Right hindlimb (tissue), 1 donor: ENCODE measurements around the gene DSC1.
A peak's percentile ranks its signal among the peaks of the same experiment; 100 is the strongest.
"Not testable (repeated sequence)": the region's sequence is repeated elsewhere in the genome, so short reads cannot be mapped to it uniquely, and the experiment has no call there.

ENCODE experiments used
- DNase-seq: peaks from one replicate; pipeline ENCODE4 v3.0.0-alpha.2; 2018

DSC1 gene, protein sequence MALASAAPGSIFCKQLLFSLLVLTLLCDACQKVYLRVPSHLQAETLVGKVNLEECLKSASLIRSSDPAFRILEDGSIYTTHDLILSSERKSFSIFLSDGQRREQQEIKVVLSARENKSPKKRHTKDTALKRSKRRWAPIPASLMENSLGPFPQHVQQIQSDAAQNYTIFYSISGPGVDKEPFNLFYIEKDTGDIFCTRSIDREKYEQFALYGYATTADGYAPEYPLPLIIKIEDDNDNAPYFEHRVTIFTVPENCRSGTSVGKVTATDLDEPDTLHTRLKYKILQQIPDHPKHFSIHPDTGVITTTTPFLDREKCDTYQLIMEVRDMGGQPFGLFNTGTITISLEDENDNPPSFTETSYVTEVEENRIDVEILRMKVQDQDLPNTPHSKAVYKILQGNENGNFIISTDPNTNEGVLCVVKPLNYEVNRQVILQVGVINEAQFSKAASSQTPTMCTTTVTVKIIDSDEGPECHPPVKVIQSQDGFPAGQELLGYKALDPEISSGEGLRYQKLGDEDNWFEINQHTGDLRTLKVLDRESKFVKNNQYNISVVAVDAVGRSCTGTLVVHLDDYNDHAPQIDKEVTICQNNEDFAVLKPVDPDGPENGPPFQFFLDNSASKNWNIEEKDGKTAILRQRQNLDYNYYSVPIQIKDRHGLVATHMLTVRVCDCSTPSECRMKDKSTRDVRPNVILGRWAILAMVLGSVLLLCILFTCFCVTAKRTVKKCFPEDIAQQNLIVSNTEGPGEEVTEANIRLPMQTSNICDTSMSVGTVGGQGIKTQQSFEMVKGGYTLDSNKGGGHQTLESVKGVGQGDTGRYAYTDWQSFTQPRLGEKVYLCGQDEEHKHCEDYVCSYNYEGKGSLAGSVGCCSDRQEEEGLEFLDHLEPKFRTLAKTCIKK

DNA sequence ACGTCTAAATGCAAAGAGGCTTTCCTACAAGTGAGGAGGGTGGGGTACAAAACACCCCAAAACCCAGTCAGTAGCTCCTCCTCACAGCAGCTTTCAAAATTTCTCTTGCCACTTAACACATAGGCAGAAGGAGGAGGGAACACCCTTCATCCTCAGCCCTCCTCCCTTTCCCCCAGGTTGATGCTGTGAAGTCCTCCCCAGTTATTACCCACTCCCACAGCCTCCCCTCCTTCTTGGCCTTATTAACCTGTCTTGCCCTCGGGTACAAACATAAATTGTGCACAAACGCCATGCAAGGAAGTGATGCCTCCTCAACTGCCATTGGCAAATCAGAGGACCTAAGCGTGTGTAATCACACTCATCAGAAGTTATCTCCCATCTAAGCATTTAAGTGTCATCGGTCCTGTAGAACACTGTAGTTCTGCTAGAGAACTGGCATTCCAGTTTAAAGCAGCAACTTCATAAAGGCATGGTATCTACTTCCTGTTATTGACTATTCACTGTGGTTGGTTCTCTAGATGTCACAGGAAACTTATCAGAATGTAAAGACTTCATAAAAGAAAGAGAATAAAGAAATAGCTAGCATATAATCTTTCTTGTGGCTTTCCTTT is at the start of gene DSC1:
Gene DSC1, minus strand, starts transcription at position 32 of the 611 bp plus-strand sequence. CDS start 262 bp downstream, outside the sequence.
- DNase-seq: no peak

DNA sequence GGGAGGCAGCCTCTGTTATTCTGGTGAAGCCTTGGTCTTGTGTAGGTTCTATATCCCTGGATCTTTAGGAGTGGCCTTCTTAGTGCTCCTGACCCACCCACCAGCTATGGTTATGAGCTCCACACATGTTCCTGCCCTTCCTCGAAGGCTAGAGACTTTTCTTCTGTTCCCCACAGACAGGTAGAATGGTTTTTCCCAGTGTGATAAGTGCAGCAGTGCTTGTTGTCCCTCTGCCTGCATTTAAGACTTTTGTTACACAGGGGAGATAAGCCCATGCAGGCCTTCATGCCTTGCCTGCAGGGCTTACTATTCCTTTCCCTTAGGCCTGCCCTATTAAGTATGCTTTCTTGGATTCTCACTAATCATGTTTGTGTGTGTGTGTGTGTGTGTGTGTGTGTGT is 48.4 kb upstream of the DSC1 start:
- no peak for DNase-seq

DNA sequence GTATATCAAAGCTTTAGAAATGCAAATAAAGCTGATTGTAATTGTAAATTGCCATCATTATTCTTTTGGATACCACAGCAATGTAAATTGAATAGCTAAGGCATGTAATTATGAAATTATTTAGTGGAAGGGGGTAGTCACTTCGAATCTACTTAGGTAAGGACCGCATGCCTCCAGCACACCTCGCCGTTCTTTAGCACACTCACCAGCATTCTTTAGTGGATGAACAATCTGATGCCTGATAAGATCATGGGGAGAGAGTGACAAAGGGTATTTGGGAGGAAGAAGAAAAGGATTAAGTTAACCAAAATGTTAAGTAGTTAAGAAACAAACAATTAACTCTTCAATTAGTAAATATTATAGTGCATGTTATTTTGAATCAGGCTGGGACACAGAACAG is 46.4 kb upstream of the DSC1 start:
- no peak for DNase-seq

DNA sequence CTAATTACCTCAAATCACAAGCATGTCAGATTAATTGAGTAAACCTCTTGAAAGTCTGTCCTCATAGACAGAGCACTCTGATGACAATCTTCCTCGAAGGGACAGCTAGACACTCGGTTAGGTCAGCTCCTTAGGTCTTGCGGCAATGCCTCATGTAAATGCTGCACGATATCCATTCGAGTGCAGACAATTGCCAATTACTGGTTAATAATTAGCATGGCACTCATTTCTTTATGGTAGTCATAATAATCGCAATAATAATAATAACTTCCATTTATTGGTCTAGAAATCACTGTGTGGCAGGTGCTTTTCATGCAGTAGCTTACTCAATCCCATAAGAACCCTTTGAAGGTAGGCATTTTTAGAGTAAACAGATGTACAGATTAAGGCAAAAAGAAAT is 44.7 kb upstream of the DSC1 start:
- DNase-seq: no peak

DNA sequence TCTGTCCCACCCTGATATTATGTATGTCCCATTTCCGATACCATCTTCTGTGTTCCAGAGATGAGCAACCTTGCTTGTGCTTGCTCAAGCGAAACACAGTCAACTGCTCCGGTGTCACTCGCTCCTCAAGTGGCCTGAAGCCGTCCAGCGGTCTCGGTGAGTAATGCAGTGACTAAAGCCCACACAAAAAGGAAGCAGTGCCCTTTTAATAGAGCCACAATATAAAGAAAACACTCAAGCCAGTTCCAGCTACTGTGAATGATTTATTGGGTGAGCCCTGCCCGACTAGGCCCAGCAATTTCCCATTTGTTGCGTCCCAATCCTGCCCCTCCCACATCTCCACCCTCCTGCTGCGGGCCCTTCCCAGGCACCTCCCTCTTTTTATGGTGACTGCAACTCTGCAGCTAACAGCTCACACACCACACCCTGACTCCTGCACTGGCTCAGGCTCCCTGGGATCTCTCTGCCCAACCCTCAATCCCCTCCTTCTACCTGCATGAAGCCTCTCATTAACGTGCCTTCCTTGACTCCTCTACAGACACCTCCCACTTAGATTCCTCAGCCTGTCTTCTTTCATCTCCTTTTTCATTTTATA is 44.2 kb upstream of the DSC1 start:
- DNase-seq: peak; percentile 30

DNA sequence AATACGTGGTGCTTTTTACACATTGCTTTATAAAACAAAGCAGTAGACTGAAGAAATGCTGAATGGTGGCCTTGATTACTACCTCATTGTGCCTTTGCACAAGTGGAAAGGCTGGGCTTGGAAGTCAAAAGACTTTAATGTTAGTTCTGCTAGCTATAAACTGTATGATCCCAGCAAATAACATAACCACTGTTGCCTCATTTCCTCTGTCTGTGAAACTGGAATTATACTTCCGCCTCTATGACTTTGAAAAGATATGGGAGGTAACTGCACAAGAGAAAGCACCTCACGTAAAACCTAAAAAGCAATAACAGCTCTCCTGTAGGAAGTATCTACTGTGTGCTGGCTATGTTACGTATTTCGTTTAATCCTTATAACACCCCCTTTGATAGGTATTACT is 43.4 kb upstream of the DSC1 start:
- no peak for DNase-seq

DNA sequence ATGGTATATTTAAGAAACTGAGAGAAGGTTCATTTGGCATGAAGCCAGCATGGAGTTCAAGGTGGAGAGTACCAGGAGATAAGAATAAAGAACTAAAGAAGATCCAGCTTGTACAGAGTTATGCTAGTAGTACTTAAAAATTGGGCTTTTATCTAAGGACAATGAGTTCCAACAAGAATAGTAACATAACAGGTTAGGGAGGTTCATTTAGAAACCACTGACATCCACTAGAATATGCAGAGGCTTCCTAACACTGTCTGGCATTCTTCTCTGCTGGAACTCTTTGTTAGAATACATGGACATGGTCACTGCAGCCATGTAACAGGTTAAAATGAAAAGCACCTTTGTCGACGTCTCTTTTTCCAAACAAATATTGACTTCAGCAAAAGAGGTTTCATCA is 42.6 kb upstream of the DSC1 start:
- DNase-seq: no peak

DNA sequence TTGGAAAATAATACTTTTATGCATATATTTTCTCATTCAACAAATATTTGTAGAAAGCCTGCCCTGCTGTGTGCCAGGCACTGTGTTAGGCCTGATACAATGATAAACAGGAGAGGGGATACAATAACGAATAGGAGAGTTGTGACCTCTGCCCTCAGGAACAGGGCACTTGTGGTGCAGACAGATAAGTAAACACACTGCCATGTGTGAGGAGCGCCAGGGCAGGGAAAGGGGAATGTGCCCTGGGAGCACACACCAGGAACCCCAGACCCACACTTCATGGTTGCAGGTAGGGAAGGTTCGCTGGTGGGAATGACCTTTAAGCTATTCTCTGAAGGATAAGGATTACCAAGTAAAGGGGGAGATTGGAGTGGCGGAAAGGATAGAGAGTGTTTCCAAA is 42.2 kb upstream of the DSC1 start:
- no peak for DNase-seq

DNA sequence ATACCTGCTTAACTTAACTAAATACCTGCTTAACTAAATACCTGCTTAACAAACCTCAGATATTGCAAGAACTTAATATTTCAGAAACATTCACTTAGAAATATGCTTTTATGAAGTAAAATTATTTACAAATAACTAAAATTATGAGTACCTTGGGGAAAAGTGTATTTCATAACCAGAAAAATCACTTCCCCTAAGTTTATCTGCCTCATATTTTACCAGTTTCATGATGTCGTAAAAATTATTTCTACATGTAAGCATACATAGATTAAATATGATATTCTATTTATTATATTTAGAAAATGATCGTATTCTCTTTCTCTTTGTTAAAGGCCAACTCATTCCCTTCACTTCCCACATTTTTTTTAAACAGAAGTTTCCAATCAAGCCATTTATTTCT is 41.5 kb upstream of the DSC1 start:
- DNase-seq: no peak

DNA sequence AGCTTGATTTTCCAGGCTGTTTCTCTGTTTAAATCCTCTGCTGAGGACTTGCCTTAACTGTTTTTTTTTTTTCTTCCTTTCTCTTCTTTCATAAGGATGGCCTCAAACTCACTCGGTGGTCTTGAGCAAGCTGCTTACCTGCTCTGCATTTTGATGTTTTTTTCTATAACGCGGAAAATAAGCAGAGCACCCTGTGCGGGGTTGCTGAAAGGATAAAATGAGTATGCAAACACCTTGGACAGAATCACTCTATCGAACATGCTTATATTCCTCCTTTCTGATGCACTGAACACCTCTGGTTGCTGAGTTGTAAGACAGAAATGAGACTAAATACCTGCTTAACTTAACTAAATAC is 41.1 kb upstream of the DSC1 start:
- no peak for DNase-seq

DNA sequence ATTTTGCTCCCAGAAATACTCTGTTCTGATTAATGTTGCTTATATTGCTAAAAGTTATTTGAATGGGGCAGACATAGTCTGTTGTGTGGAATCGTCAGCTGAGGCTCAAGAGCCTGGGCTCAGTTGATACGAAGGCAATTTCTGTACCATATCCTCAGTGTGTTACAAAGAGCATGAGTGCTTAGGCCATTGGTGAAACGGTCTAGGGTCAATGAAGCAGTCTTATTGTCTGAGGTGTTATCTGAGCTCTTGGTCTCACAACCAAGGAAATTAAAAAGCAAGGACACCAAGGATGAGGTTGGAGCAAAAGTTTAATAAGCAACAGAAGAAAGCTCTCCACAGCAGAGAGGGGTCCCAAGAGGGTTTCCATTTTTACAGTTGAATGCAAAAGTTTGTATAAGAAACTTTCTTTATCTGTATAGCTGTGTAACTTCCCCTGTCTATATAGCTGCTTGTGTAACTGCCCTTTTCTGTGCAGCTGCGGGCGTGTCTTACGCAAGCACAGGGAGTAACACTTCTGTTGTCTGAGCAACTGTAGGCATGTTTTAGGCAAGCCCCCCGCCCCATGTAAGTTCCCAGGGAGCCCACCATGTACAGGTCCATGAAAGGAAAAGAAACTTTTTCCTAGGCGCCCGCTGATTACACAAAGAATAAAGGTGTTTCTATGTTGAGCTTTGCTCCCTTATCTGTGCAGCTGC is 40.6 kb upstream of the DSC1 start:
- no peak for DNase-seq

DNA sequence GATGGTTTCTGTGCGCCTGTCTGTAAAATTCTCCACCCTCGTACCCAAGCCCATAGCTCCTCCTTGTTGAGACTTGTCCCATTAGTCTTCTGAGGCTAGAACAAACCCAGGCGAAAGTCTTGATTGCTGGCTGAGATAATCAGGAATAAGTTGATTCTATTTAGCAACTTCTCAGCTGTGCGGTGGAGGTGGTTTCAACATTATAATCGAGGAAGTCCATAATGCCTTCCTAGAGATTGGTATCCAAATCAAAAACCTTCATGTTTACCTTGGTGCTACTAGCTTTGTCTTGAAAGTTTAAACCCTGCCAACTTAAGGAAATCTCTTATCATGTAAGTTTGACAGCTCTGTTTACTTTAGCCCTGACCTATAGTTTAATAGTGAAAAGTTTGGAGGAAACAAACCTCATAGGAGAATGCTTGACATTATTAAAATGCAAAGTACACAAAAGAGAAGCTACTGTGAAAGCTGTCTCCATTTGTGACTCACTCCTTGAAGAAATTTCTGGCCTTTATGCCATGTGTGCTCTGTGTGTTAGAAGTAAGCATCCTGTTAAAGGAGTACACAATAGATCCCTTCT is 36.6 kb upstream of the DSC1 start:
- DNase-seq: no peak

DNA sequence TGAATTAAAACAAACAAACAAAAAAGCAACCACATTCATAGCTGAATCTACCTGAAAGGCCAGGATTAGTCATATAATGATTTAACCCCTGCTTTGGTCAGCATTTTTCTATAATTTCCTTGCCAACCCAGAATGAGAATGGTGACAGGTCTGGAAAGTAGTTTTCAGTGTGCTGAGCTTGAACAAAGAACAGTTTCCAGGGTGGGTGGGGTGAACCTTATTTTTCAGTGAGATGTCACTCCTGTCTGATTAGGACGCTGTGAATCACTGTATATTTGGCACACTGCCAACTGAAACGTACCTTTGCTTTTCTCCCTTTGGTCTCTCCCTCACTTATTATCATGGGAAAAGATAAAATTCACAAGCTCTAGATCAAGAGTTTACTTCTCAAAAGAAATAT is 35.0 kb upstream of the DSC1 start:
- DNase-seq: no peak

DNA sequence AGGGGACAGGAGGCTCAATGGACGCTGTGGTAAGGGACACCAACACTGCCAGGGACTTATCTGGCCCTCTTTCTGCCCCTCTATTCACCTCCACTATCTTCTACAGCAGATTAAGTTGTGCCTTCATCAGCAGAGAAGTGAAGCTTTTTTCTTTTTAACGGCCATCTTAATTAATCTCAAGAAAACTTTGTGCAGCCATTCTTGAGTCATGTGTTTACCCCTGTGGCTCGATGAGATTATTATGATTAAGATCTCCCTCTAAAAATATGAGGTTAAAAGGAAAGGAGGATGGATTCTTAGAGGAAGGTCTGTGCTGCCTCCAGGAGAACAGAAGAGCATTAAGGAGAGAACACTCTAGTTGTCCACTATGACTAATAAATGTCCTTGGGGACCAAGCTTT is 32.4 kb upstream of the DSC1 start:
- no peak for DNase-seq

DNA sequence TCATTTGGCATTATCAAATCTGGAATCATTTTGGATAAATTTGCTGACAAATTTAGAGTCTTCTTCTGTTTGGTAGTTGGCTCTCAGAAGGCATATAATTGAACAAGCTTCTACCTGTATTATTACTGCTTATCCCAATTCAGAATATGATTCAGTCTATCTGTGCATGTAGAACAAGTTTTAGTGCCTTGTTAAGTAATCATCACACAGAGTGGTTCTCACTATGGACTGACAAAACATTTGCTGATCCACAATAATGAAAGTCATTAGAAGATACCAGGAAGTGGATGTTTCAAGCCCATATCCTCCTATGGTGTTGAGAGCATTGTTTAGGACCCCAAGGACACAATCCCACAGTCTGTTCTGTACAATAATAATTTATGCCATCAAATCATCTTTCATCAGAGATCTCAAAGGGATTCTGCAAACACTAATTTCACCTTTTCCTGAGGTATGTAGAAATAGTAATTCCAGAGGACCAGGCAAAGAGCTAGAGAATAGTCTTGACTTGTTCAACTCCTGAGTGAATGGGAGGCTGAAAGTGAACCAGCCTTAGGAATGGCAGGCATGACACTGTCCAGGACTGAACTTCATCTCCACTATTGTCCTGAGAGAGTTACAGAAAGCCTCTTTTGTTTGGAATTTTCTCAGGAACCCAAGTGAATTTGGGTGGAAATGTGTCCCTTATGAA is 29.6 kb upstream of the DSC1 start:
- DNase-seq: no peak

DNA sequence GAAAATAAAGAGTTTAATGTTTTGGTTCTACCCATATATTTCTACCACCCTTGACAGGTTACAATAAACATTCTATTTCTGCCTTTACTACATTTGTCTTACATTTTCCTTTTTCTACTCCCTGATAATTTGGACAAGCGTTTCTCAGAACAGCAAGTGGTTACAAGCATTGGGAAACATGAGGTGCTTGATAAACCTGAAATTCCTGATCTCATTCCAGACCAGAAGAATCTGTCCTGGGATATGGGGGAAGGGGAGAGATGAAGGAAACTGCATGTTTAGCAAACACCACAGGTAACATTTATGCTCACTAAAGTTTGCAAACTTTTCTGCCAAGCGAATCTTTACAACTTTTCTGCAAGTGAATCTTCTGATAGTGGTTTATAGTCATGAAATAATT is 28.3 kb upstream of the DSC1 start:
- no peak for DNase-seq

DNA sequence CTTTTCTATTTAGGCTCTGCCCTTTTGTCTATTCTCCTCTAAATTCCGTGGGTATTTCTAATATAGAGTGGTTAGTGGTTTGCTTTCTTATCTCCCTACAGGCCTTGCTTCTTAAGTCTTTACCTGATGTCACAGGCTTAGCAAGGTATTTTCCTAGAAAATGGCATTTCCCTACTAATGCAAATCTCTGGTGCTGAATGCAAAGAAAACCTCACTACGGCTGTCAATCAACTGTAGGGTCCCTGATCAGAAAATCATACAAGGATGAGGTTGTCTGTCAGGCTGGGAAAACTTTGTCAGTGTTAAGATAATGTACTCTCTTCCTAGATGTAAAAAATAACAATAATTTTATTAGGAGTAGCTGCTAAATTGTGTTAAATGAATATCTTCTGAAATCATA is 27.1 kb upstream of the DSC1 start:
- DNase-seq: no peak

DNA sequence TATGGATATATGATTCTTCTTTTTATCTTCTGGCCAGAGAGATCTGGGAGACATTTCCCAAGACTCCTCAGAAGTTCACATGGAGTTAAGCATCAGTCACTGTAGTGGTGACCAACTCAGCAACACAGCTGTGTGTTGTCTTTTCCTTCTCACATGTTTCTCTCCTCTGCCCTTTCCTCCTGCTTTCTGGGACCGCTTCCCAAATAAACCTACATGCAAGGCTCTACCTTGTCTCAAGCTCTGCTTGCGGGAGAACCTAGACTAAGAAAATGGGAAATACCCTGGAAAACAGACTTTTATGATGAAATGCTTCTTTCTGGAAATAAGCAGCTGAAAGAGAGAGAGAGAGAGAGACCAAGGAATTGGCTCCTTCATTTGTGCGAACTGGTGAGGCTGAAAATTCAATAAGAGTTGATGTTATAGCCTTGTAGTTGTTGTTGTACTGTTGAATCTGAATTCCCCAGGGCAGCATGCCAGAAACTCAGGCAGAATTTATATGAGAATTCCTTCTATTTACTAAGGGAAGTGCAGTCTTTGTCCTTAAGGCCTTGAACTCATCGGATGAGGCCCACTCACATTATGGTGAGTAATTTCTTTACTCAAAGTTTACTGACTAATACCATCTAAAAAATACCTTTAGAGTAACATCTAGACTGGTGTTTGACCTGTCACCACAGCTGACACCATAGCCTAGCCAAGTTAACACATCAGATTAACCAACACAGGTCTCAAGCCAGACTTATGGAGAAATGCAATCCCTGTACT is 22.7 kb upstream of the DSC1 start:
- DNase-seq: no peak

DNA sequence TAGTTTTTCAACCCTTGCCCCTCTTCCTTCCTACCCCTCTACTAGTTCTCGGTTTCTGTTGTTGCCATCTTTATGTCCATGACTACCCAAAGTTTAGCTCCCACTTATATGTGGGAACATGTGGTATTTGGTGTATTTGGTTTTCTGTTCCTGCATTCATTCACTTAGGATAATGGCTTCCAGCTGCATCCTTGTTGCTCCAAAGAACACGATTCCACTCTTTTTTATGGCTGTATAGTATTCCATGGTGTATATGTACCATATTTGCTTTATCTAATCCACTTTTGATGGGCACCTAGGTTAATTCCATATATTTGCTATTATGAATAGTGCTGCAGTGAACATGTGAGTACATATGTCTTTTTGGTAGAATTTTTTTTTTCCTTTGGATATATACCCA is 20.6 kb upstream of the DSC1 start:
- DNase-seq: no peak

DNA sequence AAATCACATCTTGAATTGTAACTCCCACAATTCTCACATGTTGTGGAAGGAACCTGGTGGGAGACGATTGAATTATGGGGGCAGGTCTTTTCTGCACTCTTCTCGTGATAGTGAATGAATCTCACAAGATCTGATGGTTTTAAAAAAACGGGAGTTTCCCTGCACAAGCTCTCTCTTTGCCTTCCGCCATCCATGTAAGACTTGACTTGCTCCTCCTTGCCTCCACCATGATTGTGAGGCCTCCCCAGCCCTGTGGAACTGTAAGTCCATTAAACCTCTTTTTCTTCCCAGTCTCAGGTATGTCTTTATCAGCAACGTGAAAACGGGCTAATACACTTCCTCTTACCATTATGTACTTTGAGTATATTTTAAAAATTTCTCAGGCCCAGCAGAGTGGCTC is 14.7 kb upstream of the DSC1 start:
- DNase-seq: not testable (repeated sequence)

DNA sequence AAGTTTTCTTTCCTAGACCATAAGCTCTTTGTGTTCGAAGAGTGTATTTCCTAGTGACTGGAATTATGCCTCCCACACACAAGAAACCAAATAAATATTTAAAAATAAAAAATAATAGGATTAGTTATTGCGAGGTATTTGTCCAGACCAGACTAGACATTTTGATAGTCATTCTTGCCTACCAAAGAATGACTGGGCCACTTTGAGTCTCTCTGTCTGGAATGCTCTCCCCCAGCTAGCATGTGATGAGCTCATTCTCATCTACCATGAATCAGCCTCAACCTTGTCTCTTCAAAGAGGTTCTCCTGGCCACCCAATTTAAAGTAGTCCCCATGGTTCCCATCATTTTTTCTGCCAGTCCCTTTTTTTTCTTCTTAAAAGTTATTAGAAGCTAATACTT is 13.9 kb upstream of the DSC1 start:
- no peak for DNase-seq
